Sigmoid colon (tissue), 7 donors: ENCODE measurements around the gene NUDT14. TPM values are rescaled to one million over a fixed set of nuclear protein-coding genes. Genes with fewer than 3 reads are reported as not detected.

Source experiments
- DNase-seq: peaks from one replicate; pipeline ENCODE4 v3.0.0-alpha.2; 2019
- H3K27ac ChIP-seq, 4 donors: fragments of 200-600 bp; sonication (generic); one replicate each; pipeline ENCODE4 v1.5.1; 2016 to 2019; ENCODE audit warnings: mild to moderate bottlenecking in 1 of 4
- H3K27me3 ChIP-seq, 3 donors: fragments of 200-600 bp; sonication (generic); one replicate each; pipeline ENCODE4 v1.5.1; 2019; ENCODE audit warnings: mild to moderate bottlenecking in 1 of 3
- H3K36me3 ChIP-seq, 4 donors: fragments of 200-600 bp; sonication (generic); one replicate each; pipeline ENCODE4 v1.5.1; 2016 to 2019
- H3K4me1 ChIP-seq, 4 donors: fragments of 200-600 bp; sonication (generic); one replicate each; pipeline ENCODE4 v1.5.1; 2017 to 2019
- H3K4me3 ChIP-seq, 4 donors: fragments of 200-600 bp; sonication (generic); one replicate each; pipeline ENCODE4 v1.5.1; 2017 to 2019; ENCODE audit warnings: mild to moderate bottlenecking in 2 of 4, moderate library complexity in 1 of 4
- H3K9me3 ChIP-seq, 4 donors: fragments of 200-600 bp in 3 of 4; sonication (generic) in 3 of 4; one replicate each; pipeline versions ENCODE4 v1.5.1 to v1.6.1; 2013 to 2019
- CTCF ChIP-seq, 4 experiments: fragments of 450-650 bp in 3 of 4; fragments of 200-600 bp in 1 of 4; IDR thresholded peaks; one replicate each; pipeline ENCODE4 v1.5.1; 2016 to 2019; ENCODE audit warnings: antibody characterized with exemption in 4 of 4, mild to moderate bottlenecking in 3 of 4, moderate library complexity in 2 of 4
- EP300 ChIP-seq, 4 donors: sonication (generic); formaldehyde crosslinking; IDR thresholded peaks; one replicate each; pipeline ENCODE4 v1.6.1; 2017; ENCODE audit warnings: antibody characterized with exemption in 4 of 4
- POLR2A ChIP-seq, 2 donors: fragments of 450-650 bp; IDR thresholded peaks; one replicate each; pipeline ENCODE4 v1.6.1; 2016; ENCODE audit warnings: antibody characterized with exemption in 2 of 2, mild to moderate bottlenecking in 2 of 2, moderate library complexity in 2 of 2
- POLR2AphosphoS5 ChIP-seq, 4 donors: sonication (generic); formaldehyde crosslinking; IDR thresholded peaks; one replicate each; pipeline ENCODE4 v1.6.1; 2017; ENCODE audit warnings: antibody characterized with exemption in 4 of 4
- WGBS, 2 donors: extraction: QIAGEN DNeasy Blood & Tissue Kit; methylation state at CpG; one replicate each; pipeline ENCODE4 v1.1.7; 2013; 5-methylcytosine and 5-hydroxymethylcytosine counted together
- intact Hi-C: fragments of 100-400 bp; cut with DNase I; formaldehyde crosslinking; loops from one replicate; pipeline ENCODE4 v1.15.1; 2023
- polyA plus RNA-seq, 3 donors: library from polyadenylated mRNA; stranded (reverse); fragments of 200-250 nt; gene quantifications; one replicate each; pipeline ENCODE4 v1.2.3, GENCODE V29; 2013
- total RNA-seq, 4 donors: library from RNA; depleted of rRNA; stranded (reverse); fragments of >200 nt; gene quantifications; one replicate each; pipeline ENCODE4 v1.1.0, GENCODE V29; 2016
- donor health status: healthy with polysubstance abuse.
- donor health status: Bipolar disorder and iron deficiency.
- donor health status: healthy.

NUDT14 gene
- total and polyA plus RNA-seq, 7 donors: 4.1 to 47.4 (median 10.5) TPM

GRCh38 chr14:105198588-105198987 is 17.5 kb upstream of the NUDT14 start:
- TF ChIP-seq EP300 (IDR thresholded peaks at IDR 0.05): no peak
- no peak for TF ChIP-seq POLR2A (IDR thresholded peaks at IDR 0.05)
- TF ChIP-seq POLR2AphosphoS5 (IDR thresholded peaks at IDR 0.05): no peak
- TF ChIP-seq CTCF (IDR thresholded peaks at IDR 0.05): no peak
- DNase-seq: no peak
- intact Hi-C loops: no loop called here
- Histone ChIP-seq H3K4me1 (peaks cover 0 to 38% (median 30%) of the 10 kb centered on the region in 4 donors), H3K27ac (peak overlapping the region in 2 of 4 donors; percentile 19 to 38), H3K4me3 (no peak overlapping the region), H3K9me3 (no peaks in the 10 kb centered on the region), H3K27me3 (peaks cover 51 to 92% (median 88%) of the 10 kb centered on the region in 3 donors), H3K36me3 (no peaks in the 10 kb centered on the region)
- WGBS, 2 donors: 78 to 79% methylated on average over 4 of the region's 4 CpGs

DNA sequence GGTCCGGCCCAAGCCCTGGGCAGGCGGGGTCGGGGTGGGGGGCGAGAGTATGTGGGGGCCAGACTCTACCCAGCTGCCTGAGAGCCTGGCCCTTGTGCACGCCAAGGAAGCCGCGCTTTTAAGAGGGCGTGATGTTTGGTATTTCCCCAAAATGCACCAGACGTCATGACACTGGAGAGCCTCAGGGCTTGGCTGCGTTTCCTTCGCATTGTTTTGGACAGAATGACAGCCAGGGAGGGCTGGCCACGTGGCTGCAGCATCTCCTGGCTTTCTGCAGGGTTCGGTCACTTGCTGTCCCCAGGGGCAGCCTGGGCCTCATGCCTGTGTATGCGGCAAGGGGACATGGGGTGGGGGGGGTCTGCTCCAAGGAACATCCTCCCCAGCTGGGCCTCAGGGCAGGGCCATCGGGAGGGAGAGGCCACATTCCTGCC is 16.1 kb upstream of the NUDT14 start:
- no peak for DNase-seq
- peaks cover 0 to 33% (median 26%) of the 10 kb centered on the region in 4 donors for H3K4me1 ChIP-seq
- peaks cover 61 to 96% (median 96%) of the 10 kb centered on the region in 3 donors for H3K27me3 ChIP-seq
- H3K4me3 ChIP-seq: no peak overlapping the region
- peak overlapping the region in 2 of 4 donors; percentile 25 to 66 for H3K27ac ChIP-seq
- no peaks in the 10 kb centered on the region for H3K9me3 ChIP-seq
- WGBS, 2 donors: 6 to 7% methylated on average over 15 of the region's 15 CpGs
- TF ChIP-seq POLR2A (IDR thresholded peaks at IDR 0.05) (no peak), POLR2AphosphoS5 (IDR thresholded peaks at IDR 0.05) (peak in 1 of 4 donors; percentile 28)
- intact Hi-C loops: no loop called here
- H3K36me3 ChIP-seq: no peaks in the 10 kb centered on the region

DNA sequence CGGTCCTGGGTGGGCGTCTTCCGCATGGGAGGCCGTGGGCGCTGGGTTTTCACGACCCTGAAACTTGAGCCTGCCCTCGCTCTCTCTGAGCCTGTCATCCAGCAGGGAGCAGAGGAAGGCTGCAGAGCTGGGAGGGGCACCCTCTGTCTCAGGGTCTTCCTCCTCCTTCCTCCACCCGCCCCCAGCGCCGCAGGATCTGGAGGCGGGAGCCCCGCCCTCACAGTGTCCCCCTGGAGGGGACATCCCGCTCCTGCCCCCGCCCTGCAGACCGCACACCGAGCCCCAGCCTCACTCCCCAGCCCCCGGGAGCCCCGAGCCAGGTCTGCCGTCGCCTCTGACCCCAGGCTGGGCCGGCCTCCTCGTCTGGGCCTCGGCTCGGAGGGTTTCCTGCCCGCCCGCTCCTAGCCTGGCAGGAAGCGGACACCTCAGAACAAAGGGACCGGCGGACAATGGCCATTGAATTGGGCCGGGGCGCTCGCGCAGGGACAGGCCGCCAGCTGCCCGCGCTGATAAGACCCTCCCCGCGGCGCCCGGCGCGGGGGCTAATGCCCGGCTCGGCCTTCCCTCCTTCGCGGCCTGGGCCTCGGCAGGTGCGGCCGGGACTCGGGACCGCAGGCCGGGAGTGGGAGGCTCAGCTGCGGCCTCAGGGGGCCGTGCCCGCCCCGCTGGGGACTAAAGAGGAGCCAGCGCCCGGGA is 15.3 kb upstream of the NUDT14 start:
- peak overlapping the region; percentile 4 to 66 (median 31) for H3K27ac ChIP-seq
- intact Hi-C loops: no loop called here
- H3K4me1 ChIP-seq: peaks cover 0 to 29% (median 26%) of the 10 kb centered on the region in 4 donors
- TF ChIP-seq EP300 (IDR thresholded peaks at IDR 0.05) (no peak), CTCF (IDR thresholded peaks at IDR 0.05) (no peak), POLR2A (IDR thresholded peaks at IDR 0.05) (no peak), POLR2AphosphoS5 (IDR thresholded peaks at IDR 0.05) (no peak)
- H3K9me3 ChIP-seq: no peaks in the 10 kb centered on the region
- peak overlapping the region in 2 of 4 donors; percentile 12 to 22 for H3K4me3 ChIP-seq
- H3K27me3 ChIP-seq: peaks cover 56 to 94% (median 92%) of the 10 kb centered on the region in 3 donors
- no peak for DNase-seq
- H3K36me3 ChIP-seq: no peaks in the 10 kb centered on the region
- WGBS, 2 donors: 3 to 4% methylated on average over 58 of the region's 58 CpGs

- 29 to 36% methylated on average over 25 of the region's 25 CpGs for WGBS, 2 donors
- no peak for DNase-seq
- TF ChIP-seq CTCF (IDR thresholded peaks at IDR 0.05) (no peak), POLR2AphosphoS5 (IDR thresholded peaks at IDR 0.05) (no peak), EP300 (IDR thresholded peaks at IDR 0.05) (no peak), POLR2A (IDR thresholded peaks at IDR 0.05) (no peak)
- H3K27ac ChIP-seq: peak overlapping the region; percentile 4 to 66 (median 31)
- no peaks in the 10 kb centered on the region for H3K36me3 ChIP-seq
- intact Hi-C loops: no loop called here
- no peaks in the 10 kb centered on the region for H3K9me3 ChIP-seq
- no peak overlapping the region for H3K4me3 ChIP-seq
- H3K27me3 ChIP-seq: peaks cover 48 to 94% (median 92%) of the 10 kb centered on the region in 3 donors
- peaks cover 0 to 28% (median 26%) of the 10 kb centered on the region in 4 donors for H3K4me1 ChIP-seq
Observed at GRCh38 chr14:105195522-105196264, 14.6 kb upstream of the NUDT14 start.

- 72 to 80% methylated on average over 10 of the region's 10 CpGs for WGBS, 2 donors
- Histone ChIP-seq H3K27me3 (peaks cover 47 to 90% (median 86%) of the 10 kb centered on the region in 3 donors), H3K4me1 (peaks cover 0 to 28% (median 26%) of the 10 kb centered on the region in 4 donors), H3K27ac (no peak overlapping the region), H3K9me3 (no peaks in the 10 kb centered on the region), H3K36me3 (no peaks in the 10 kb centered on the region), H3K4me3 (no peak overlapping the region)
- intact Hi-C loops: no loop called here
- no peak for DNase-seq
- TF ChIP-seq POLR2A (IDR thresholded peaks at IDR 0.05) (no peak), CTCF (IDR thresholded peaks at IDR 0.05) (no peak), POLR2AphosphoS5 (IDR thresholded peaks at IDR 0.05) (no peak), EP300 (IDR thresholded peaks at IDR 0.05) (no peak)
Observed at GRCh38 chr14:105195051-105195450, 13.9 kb upstream of the NUDT14 start.
